Effector memory CD4-positive, alpha-beta T cell (primary cell): ENCODE results near the gene MSLN.
A peak's percentile ranks its signal among the peaks of the same experiment; 100 is the strongest.

Source experiments
- DNase-seq, 3 donors: peaks; one replicate each; pipeline ENCODE4 v3.0.0-alpha.2; 2020
- H3K27ac ChIP-seq: 2 replicates; pipeline ENCODE4 v1.7.0; 2013; ENCODE audit warnings: mild to moderate bottlenecking, low read length, moderate library complexity; ENCODE audit not compliant: insufficient read depth, poor library complexity, severe bottlenecking
- H3K27me3 ChIP-seq: replicated peaks from 2 replicates; pipeline ENCODE4 v1.7.0; 2013; ENCODE audit warnings: mild to moderate bottlenecking, low read length; ENCODE audit not compliant: insufficient read depth, control insufficient read depth, poor library complexity, severe bottlenecking
- H3K36me3 ChIP-seq: 2 replicates; pipeline ENCODE4 v1.7.0; 2013; ENCODE audit warnings: mild to moderate bottlenecking, low read length, moderate library complexity; ENCODE audit not compliant: control insufficient read depth, insufficient read depth
- H3K4me1 ChIP-seq: 2 replicates; pipeline ENCODE4 v1.7.0; 2013; ENCODE audit warnings: low read length, mild to moderate bottlenecking; ENCODE audit not compliant: control insufficient read depth, insufficient read depth, poor library complexity, severe bottlenecking
- H3K4me3 ChIP-seq: 2 replicates; pipeline ENCODE4 v1.7.0; 2013; ENCODE audit warnings: low read length, low read depth, mild to moderate bottlenecking; ENCODE audit not compliant: insufficient read depth, poor library complexity, severe bottlenecking
- H3K9me3 ChIP-seq: 2 replicates; pipeline ENCODE4 v1.7.0; 2013; ENCODE audit warnings: mild to moderate bottlenecking, low read length, moderate library complexity; ENCODE audit not compliant: control insufficient read depth

The MSLN gene

DNA sequence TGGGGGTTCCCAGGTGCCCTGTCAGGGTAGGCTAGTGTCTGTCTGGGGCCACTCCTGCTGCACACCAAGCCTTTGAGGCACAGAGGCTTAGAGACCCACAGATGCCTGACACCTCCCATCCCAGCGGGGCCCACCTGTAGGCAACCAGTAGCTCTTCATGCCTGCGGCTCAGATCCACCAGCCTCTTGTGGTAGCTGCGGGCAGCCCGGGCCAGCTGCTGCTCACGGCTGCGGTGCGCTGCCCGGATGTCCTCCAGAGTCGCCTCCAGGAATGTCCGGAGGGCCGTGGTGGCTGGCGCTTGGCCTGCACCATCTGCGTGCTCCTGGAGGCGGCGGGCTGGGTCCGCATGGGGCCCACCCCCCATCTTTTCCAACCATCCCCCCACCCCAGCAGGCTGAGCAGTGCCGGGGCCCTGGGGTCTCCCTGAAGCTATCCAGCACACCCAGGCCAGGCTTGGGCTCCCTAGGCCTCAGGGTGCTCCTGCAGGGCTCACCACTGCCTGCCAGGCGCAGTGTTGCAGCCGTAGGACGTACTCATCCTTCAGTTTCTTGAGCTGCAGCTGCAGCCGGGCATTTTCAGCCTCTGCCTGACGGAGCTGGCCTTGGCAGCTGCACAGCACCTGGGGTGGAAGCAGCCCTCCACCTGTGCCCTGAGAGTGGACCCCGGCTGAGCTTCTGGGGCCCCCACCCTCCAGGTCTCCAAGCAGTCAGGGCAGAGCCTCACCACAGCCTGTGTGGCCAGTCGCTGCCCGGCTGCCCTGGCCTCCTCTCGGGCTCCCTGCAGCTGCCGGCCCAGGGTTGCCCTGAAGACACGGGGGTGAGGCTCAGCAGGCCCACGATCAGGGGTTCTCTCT is 36.1 kb upstream of the MSLN start:
- DNase-seq, result no peak
- H3K27ac ChIP-seq, result no peak overlapping the region
- H3K4me1 ChIP-seq, result peaks cover 39% of the 10 kb centered on the region
- H3K27me3 ChIP-seq, result no peaks in the 10 kb centered on the region
- H3K9me3 ChIP-seq, result no peaks in the 10 kb centered on the region
- no peak overlapping the region for H3K4me3 ChIP-seq
- no peaks in the 10 kb centered on the region for H3K36me3 ChIP-seq

DNA sequence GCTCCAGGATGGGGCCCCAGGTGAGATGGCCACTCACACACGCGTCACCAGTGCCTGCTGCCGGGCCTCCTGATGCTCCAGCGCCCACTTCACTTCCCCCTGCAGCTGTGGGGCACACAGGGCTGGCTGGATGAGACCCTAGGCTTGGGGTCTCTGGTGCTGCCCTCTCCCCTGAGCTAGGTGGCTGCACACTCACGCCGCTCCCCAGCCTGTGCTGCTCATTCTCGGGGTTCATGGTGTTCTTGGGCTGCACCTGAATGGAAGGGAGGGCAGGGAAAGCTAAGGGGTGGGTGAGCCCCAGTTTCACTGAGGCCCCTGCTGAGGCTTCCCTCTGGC is 35.5 kb upstream of the MSLN start:
- Histone ChIP-seq H3K4me1 (peaks cover 37% of the 10 kb centered on the region), H3K9me3 (no peaks in the 10 kb centered on the region), H3K36me3 (no peaks in the 10 kb centered on the region), H3K27ac (no peak overlapping the region), H3K27me3 (no peaks in the 10 kb centered on the region), H3K4me3 (no peak overlapping the region)
- no peak for DNase-seq

DNA sequence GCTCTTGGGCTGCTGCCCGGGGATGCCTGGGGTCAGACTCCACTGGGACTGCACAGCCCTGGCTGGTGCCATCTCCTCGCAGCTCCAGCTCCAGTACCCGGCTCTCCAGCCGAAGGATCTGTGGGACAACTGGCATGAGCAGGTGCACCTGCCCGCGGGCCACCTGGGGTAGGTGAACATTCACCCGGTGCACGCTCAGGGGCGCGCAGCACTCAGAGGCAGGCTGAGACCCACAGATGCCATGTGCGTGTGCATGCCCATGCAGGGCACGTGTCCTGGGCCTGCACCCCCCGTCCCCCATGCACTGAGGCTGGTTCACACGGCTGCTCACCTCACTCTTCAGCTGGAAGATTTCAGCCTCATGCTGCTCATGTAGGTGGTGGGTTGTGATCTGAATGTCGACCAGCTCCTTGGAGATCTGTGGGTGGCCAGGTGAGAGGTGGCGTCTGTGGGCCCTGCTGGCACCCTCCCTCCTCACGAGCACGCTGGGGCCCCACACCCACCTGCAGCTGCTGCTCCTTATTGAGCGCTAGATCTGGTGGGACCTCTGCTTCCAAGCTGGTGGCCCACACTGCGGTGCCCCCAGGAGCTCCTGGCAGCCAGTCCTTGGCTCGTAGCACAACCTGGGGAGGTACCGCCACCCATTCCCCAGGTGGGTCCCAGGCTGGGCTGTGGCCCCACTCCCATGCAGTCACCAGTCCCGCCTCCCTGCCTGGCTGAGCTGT is 34.9 kb upstream of the MSLN start:
- DNase-seq, result no peak
- no peaks in the 10 kb centered on the region for H3K27me3 ChIP-seq
- H3K4me1 ChIP-seq, result peaks cover 31% of the 10 kb centered on the region
- no peak overlapping the region for H3K4me3 ChIP-seq
- no peaks in the 10 kb centered on the region for H3K36me3 ChIP-seq
- no peak overlapping the region for H3K27ac ChIP-seq
- no peaks in the 10 kb centered on the region for H3K9me3 ChIP-seq

DNA sequence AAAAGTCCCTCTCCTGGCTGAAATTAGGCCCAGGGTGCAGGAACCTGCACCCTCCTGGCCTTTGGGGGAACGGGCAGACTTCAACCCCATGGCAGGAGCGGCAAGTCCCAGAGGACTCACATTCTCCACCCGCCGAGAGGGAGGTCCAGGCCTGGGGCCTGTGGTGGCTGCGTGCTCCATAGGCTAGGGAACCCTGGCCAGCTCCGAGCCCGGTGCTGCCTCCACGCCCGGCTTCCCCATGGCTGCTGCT is 34.4 kb upstream of the MSLN start:
- H3K4me3 ChIP-seq, result no peak overlapping the region
- H3K4me1 ChIP-seq, result peaks cover 26% of the 10 kb centered on the region
- no peaks in the 10 kb centered on the region for H3K36me3 ChIP-seq

DNA sequence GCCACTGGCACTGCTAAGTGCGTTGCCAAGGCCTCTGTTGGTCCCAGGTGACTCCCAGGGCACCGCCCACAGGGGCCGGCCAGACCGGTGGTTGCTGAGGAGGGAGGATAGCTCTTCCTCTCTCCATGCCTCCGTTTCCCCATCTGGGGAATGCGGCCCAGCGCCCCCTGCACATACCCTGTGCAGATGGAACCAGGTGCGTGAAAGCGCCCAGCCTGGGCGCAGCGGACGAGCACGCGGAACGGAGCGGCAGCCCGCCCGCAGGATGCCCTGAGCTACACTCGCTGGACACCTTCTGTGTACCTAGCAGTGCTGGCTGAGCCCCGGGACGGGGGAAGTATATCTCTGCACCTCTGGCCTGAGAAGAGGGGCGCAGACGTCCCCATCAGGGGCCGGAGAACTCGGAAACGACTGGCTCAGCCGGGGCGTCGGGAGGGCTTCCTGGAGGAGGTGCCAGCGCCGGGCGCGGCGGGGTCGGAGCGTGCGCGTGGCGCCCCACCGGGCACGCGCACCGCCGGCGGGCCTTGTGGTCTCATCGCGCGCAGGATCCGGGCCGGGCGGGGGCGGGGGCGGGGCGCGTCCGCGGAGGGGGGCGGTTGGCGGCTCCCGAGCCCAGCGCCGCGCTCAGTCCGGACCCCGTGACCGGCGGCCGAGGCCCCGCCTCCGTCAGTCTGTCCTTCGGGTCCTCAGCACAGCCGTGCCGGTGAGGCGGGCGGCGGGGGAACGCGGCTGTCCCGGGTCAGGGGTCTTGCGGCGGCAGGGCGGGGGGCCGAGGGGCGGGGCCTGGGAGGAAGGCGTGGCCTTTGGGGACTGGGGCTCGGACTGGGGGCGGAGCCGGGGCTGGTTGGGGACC is 33.9 kb upstream of the MSLN start, which contains the start of the genes CCDC78 and HAGHL:
Gene CCDC78 (minus strand): TSS at position 6 of the 853 bp plus-strand sequence. CDS start 76 bp downstream, outside the sequence.
Gene HAGHL (plus strand): TSS at position 669 of the 853 bp plus-strand sequence. CDS start 404 bp downstream, outside the sequence.
- DNase-seq, result peak; percentile 35 to 51 (median 48)
- no peaks in the 10 kb centered on the region for H3K36me3 ChIP-seq
- no peaks in the 10 kb centered on the region for H3K27me3 ChIP-seq
- H3K9me3 ChIP-seq, result no peaks in the 10 kb centered on the region
- peak within 1 kb of the TSS; percentile 75 for H3K4me3 ChIP-seq
- H3K4me1 ChIP-seq, result peaks cover 21% of the 10 kb centered on the region
- peak within 1 kb of the TSS; percentile 27 for H3K27ac ChIP-seq

More for the DNA sequence above, 34.4 kb upstream of the MSLN start:
- no peak for DNase-seq
- Histone ChIP-seq H3K27me3 (no peaks in the 10 kb centered on the region), H3K9me3 (no peaks in the 10 kb centered on the region), H3K27ac (no peak overlapping the region)

DNA sequence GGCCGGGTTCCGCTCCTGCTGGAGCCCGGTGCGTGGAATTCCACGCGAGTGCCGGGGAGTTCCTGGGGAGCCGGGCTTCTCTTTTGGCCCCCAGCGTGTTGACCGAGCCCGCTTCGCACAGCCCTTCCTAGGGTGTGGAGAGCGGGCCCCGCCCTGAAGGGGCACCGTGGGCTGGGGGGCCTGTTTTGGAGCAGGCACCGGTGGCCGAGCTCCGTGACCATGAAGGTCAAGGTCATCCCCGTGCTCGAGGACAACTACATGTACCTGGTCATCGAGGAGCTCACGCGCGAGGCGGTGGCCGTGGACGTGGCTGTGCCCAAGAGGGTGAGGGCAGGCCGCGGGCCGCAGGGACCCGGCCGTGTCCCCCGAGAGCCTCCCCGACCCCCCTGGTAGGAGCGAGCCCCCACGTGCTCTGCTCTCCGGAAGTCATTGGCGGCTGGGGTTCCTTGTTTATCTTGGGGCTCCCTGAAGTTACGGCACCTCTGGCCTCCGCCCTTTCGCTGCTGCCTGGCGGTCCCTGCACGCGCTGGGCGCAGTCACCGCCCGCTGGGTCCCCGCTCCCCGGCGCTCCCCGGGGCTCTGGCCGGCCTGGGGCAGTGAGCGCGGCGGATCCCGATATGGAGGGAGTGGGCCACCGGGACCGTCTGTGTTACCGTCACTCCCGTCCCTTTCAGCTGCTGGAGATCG is 33.1 kb upstream of the MSLN start:
- H3K36me3 ChIP-seq, result no peaks in the 10 kb centered on the region
- no peaks in the 10 kb centered on the region for H3K9me3 ChIP-seq
- DNase-seq, result no peak
- peak overlapping the region; percentile 75 for H3K4me3 ChIP-seq
- H3K4me1 ChIP-seq, result peaks cover 17% of the 10 kb centered on the region
- H3K27me3 ChIP-seq, result no peaks in the 10 kb centered on the region
- peak overlapping the region; percentile 27 for H3K27ac ChIP-seq

DNA sequence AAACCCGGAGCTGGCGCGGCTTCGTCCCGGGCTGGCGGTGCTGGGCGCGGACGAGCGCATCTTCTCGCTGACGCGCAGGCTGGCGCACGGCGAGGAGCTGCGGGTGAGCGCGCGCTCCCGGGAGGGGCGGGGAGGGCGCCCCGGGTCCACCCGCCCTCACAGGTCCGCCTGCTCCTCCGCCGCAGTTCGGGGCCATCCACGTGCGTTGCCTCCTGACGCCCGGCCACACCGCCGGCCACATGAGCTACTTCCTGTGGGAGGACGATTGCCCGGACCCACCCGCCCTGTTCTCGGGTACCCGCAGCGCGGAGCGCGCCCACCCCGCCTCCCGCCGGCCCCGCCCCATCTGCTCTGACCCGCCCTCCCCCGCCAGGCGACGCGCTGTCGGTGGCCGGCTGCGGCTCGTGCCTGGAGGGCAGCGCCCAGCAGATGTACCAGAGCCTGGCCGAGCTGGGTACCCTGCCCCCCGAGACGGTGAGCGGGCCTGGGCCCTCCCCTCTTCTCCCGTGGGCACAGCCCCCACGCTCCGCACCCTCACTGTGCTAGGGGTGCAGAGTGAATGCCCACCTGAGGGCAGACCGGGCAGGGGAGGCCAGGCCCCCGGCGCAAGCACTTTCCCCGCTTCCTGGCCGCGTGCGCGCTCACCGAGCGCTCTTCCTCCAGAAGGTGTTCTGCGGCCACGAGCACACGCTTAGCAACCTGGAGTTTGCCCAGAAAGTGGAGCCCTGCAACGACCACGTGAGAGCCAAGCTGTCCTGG is 32.2 kb upstream of the MSLN start:
- H3K4me1 ChIP-seq, result peaks cover 17% of the 10 kb centered on the region
- no peaks in the 10 kb centered on the region for H3K9me3 ChIP-seq
- peak overlapping the region; percentile 49 for H3K4me3 ChIP-seq
- DNase-seq, result peak; percentile 51 to 59 (median 57)
- peaks cover 6% of the 10 kb centered on the region for H3K36me3 ChIP-seq
- H3K27ac ChIP-seq, result no peak overlapping the region
- no peaks in the 10 kb centered on the region for H3K27me3 ChIP-seq

DNA sequence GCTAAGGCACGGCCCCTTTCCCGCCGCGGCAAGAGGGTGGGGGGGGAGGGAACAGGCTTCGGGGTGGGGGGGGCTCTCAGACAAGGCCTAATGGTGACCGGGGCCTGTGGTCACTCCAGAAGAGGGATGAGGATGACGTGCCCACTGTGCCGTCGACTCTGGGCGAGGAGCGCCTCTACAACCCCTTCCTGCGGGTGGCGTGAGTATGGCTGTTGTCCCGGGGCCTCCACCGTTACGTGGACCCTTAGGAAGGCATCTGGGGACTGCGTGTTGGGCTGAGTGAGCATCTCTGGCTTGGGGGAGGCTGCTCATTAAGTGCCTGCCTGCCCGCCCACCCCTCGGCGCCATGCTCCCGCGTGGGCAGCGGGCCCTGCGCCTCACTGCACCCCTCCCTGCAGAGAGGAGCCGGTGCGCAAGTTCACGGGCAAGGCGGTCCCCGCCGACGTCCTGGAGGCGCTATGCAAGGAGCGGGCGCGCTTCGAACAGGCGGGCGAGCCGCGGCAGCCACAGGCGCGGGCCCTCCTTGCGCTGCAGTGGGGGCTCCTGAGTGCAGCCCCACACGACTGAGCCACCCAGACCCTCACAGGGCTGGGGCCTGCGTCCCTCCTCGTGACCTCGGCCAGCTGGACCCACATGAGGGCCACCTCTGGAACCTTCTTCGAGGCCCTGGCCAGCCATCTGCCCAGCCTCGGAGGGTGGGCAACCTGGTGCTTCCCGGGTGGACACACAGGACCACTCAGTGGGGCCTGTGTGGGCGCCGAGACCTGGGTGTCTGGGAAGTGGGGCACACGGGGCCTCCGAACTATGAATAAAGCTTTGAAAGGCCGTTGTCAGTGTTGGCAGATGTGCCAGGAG is 31.4 kb upstream of the MSLN start:
- Histone ChIP-seq H3K4me1 (peaks cover 17% of the 10 kb centered on the region), H3K27me3 (no peaks in the 10 kb centered on the region), H3K4me3 (no peak overlapping the region), H3K27ac (no peak overlapping the region), H3K9me3 (no peaks in the 10 kb centered on the region), H3K36me3 (peaks cover 14% of the 10 kb centered on the region)
- DNase-seq, result no peak
